DND-41 (cell line): Measurements from ENCODE around the gene RTN4RL1.

Source experiments
- EZH2 ChIP-seq: IDR thresholded peaks from 3 replicates; pipeline ENCODE4 v1.6.1; 2012; ENCODE audit warnings: borderline replicate concordance, low read depth, mild to moderate bottlenecking, moderate library complexity, low read length, inconsistent platforms; ENCODE audit not compliant: severe bottlenecking
- TF ChIP-seq, protein P1 (sequence below): IDR thresholded peaks from 2 replicates; pipeline ENCODE4 v1.5.1; 2012; ENCODE audit warnings: borderline replicate concordance, low read length, moderate library complexity, mild to moderate bottlenecking; ENCODE audit not compliant: poor library complexity, severe bottlenecking; ENCODE audit errors: extremely low read depth

- TF ChIP-seq, protein P1, sequence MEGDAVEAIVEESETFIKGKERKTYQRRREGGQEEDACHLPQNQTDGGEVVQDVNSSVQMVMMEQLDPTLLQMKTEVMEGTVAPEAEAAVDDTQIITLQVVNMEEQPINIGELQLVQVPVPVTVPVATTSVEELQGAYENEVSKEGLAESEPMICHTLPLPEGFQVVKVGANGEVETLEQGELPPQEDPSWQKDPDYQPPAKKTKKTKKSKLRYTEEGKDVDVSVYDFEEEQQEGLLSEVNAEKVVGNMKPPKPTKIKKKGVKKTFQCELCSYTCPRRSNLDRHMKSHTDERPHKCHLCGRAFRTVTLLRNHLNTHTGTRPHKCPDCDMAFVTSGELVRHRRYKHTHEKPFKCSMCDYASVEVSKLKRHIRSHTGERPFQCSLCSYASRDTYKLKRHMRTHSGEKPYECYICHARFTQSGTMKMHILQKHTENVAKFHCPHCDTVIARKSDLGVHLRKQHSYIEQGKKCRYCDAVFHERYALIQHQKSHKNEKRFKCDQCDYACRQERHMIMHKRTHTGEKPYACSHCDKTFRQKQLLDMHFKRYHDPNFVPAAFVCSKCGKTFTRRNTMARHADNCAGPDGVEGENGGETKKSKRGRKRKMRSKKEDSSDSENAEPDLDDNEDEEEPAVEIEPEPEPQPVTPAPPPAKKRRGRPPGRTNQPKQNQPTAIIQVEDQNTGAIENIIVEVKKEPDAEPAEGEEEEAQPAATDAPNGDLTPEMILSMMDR, result peak; percentile 22
- TF ChIP-seq EZH2, result no peak
Observed at GRCh38 chr17:2042390-2042847, 17.3 kb upstream of the RTN4RL1 start.
